ENCODE data around the gene DNTTIP2. TPM values are rescaled to one million over a fixed set of nuclear protein-coding genes. Genes with fewer than 3 reads are reported as not detected.
A peak's percentile ranks its signal among the peaks of the same experiment; 100 is the strongest.
"Not testable (repeated sequence)": the region's sequence is repeated elsewhere in the genome, so short reads cannot be mapped to it uniquely, and the experiment has no call there.

Gene DNTTIP2
- 10 to 100 TPM; 58.5 to 64.5 TPM for total RNA-seq

- Mint-ChIP-seq H3K9me3 (no peaks in the 10 kb centered on the region), H3K27me3 (ENCODE audit: low read depth) (no peaks in the 10 kb centered on the region), H3K36me3 (ENCODE audit: low read depth) (peaks cover 39% of the 10 kb centered on the region), H3K27ac (peak within 1 kb of the TSS; percentile 97), H3K4me3 (peak within 1 kb of the TSS; percentile 92), H3K4me1 (ENCODE audit: low read depth) (peaks cover 42% of the 10 kb centered on the region)
- DNase-seq: peak; percentile 95
- CTCF ChIA-PET: interaction anchor here (0.6 to 1.9 kb wide), 3 partner anchors 29 to 94 kb away, joined by 3 to 6 read pairs (median 4); partner anchors contain the start of gene GCLM
- intact Hi-C loops (cut with micrococcal nuclease): loop anchor here (1.0 kb wide), 7 partner anchors 30 to 800 kb away; partner anchors contain the start of genes CCDC18, DR1, GCLM and MTF2
Observed at GRCh38 chr1:93878889-93879586, at the start of gene DNTTIP2. Gene DNTTIP2, minus strand, starts transcription at chr1:93879206. Its CDS starts 58 bp downstream, at chr1:93879148.

- H3K27ac Mint-ChIP-seq: no peak overlapping the region
Observed at GRCh38 chr1:93925206-93925605, 46.2 kb upstream of the DNTTIP2 start.

GRCh38 chr1:93919780-93920179 lies 40.8 kb upstream of the DNTTIP2 start:
- Mint-ChIP-seq H3K27ac (no peak overlapping the region), H3K36me3 (ENCODE audit: low read depth) (no peaks in the 10 kb centered on the region), H3K9me3 (no peaks in the 10 kb centered on the region), H3K27me3 (ENCODE audit: low read depth) (peaks cover under 1% of the 10 kb centered on the region), H3K4me3 (no peak overlapping the region), H3K4me1 (ENCODE audit: low read depth) (no peaks in the 10 kb centered on the region)
- intact Hi-C loops (cut with micrococcal nuclease): no loop called here
- CTCF ChIA-PET: no interaction called here
- no peak for DNase-seq

More at GRCh38 chr1:93925206-93925605, 46.2 kb upstream of the DNTTIP2 start:
- intact Hi-C loops (cut with micrococcal nuclease): no loop called here
- Mint-ChIP-seq H3K4me1 (ENCODE audit: low read depth) (no peaks in the 10 kb centered on the region), H3K9me3 (peaks cover 18% of the 10 kb centered on the region), H3K36me3 (ENCODE audit: low read depth) (no peaks in the 10 kb centered on the region), H3K4me3 (no peak overlapping the region), H3K27me3 (ENCODE audit: low read depth) (peaks cover 16% of the 10 kb centered on the region)
- no peak for DNase-seq
- CTCF ChIA-PET: interaction anchor here (1.7 kb wide), 1 partner anchor 15 kb away, joined by 6 read pairs; no protein-coding TSS in a partner anchor

- Mint-ChIP-seq H3K27me3 (ENCODE audit: low read depth) (no peaks in the 10 kb centered on the region), H3K4me3 (no peak overlapping the region), H3K36me3 (ENCODE audit: low read depth) (no peaks in the 10 kb centered on the region), H3K9me3 (no peaks in the 10 kb centered on the region), H3K4me1 (ENCODE audit: low read depth) (no peaks in the 10 kb centered on the region), H3K27ac (no peak overlapping the region)
- intact Hi-C loops (cut with micrococcal nuclease): no loop called here
- DNase-seq: no peak
- CTCF ChIA-PET: no interaction called here
Observed at GRCh38 chr1:93917302-93917701, 38.3 kb upstream of the DNTTIP2 start.

DNA sequence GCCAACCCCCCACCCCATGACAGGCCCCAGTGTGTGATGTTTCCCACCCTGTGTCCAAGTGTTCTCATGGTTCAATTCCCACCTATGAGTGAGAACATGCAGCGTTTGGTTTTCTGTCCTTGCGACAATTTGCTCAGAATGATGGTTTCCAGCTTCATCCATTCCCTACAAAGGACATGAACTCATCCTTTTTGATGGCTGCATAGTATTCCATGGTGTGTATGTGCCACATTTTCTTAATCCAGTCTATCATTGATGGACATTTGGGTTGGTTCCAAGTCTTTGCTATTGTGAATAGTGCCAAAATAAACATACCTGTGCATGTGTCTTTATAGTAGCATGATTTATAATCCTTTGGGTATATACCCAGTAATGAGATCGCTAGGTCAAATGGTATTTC lies 31.9 kb upstream of the DNTTIP2 start:
- DNase-seq; H3K27ac Mint-ChIP-seq; H3K9me3 Mint-ChIP-seq; intact Hi-C loops (cut with micrococcal nuclease); H3K4me3 Mint-ChIP-seq; H3K36me3 Mint-ChIP-seq (ENCODE audit: low read depth); H3K27me3 Mint-ChIP-seq (ENCODE audit: low read depth): not testable (repeated sequence)
- peaks cover 21% of the 10 kb centered on the region for H3K4me1 Mint-ChIP-seq (ENCODE audit: low read depth)
- CTCF ChIA-PET: interaction anchor here (1.2 to 1.6 kb wide), 3 partner anchors 18 to 79 kb away, joined by 3 to 6 read pairs (median 4); partner anchors contain the start of gene DNTTIP2

DNA sequence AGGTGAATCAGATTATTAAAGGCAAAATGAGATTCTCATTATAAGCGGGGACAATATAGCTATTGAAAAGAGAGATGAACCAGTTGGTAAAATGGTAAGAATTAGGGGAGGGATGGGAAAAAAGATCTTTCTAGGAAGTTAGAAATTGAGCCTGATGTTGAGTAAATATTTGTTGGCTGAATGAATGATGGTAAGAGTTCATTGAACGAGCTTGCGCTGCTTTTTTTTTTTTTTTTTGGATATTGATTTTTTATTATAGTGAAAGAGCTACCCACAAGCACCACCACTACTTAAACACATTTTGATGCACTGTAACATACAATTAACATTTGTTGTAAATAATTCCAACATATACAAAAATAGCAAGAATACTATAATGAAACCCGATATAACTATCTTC lies 31.3 kb upstream of the DNTTIP2 start:
- CTCF ChIA-PET: interaction anchor here (0.6 to 1.6 kb wide), 13 partner anchors 11 to 377 kb away, joined by 3 to 6 read pairs (median 4); partner anchors contain the start of genes ARHGAP29 and DNTTIP2
- H3K4me3 Mint-ChIP-seq: peak overlapping the region; percentile 77
- intact Hi-C loops (cut with micrococcal nuclease): no loop called here
- peaks cover 5% of the 10 kb centered on the region for H3K9me3 Mint-ChIP-seq
- H3K36me3 Mint-ChIP-seq (ENCODE audit: low read depth): no peaks in the 10 kb centered on the region
- peak overlapping the region; percentile 85 for H3K27ac Mint-ChIP-seq
- no peak for DNase-seq
- H3K4me1 Mint-ChIP-seq (ENCODE audit: low read depth): peaks cover 23% of the 10 kb centered on the region
- H3K27me3 Mint-ChIP-seq (ENCODE audit: low read depth): no peaks in the 10 kb centered on the region

DNA sequence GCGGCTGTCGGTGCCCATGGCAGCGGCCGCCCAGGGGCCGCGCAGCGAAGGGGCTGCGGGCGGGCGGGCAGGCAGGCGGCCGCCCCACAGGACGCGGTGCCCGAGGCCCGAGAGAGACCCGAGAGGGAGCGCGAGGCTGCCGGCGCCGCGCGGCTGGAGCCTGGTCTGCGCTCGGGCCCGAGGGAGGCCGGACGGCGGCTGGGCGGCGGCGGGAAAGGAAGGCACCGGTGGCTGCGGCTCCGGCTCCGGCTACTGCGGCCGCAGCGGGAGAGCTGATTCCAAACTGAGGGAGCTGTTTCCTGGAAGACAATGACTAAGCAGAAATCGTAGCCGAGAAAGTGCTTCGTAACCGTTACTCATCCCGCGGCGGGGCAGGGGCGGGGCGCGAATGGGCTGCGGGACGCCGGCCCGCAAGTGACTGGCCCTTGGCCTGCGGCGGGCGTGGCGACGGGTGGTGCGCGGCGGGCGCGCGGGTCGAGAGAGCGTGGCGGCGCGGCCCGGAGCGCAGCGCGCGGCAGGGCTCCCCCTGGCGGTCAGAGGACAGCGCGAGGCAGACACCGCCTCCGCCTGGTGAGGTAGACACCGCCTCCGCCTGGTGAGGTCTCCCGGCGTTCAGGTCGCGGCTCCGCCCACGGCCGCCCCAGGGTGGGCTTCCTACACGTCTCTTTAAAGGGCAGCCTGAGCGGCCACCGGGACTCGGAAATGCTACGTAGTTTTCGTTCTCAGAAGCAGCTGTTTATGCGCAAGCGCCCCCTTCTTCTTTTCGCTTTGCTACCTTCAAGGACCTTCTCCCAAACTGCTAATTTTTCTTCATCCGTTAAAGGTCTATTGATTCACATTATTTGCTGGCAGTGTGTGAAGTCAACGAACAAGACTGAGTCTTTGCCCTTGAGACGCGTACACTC lies 30.4 kb upstream of the DNTTIP2 start, which contains the start of gene GCLM:
Gene GCLM, minus strand, starts transcription at position 285 of the 905 bp plus-strand sequence. Its CDS starts 267 bp downstream, at position 18.
- intact Hi-C loops (cut with micrococcal nuclease): loop anchor here (1.0 to 10.0 kb wide), 10 partner anchors 30 to 1425 kb away; partner anchors contain the start of genes ABCD3, ARHGAP29, CCDC18 and DNTTIP2
- H3K27ac Mint-ChIP-seq: peak within 1 kb of the TSS; percentile 87
- DNase-seq: peak; percentile 88
- H3K4me1 Mint-ChIP-seq (ENCODE audit: low read depth): peaks cover 27% of the 10 kb centered on the region
- H3K4me3 Mint-ChIP-seq: peak within 1 kb of the TSS; percentile 82
- no peaks in the 10 kb centered on the region for H3K27me3 Mint-ChIP-seq (ENCODE audit: low read depth)
- peaks cover 5% of the 10 kb centered on the region for H3K9me3 Mint-ChIP-seq
- CTCF ChIA-PET: interaction anchor here (0.6 to 1.6 kb wide), 12 partner anchors 12 to 376 kb away, joined by 3 to 6 read pairs (median 4); partner anchors contain the start of genes ARHGAP29 and DNTTIP2
- no peaks in the 10 kb centered on the region for H3K36me3 Mint-ChIP-seq (ENCODE audit: low read depth)

GRCh38 chr1:93908394-93909145 lies 29.6 kb upstream of the DNTTIP2 start:
- H3K36me3 Mint-ChIP-seq (ENCODE audit: low read depth): no peaks in the 10 kb centered on the region
- peak overlapping the region; percentile 82 for H3K4me3 Mint-ChIP-seq
- peaks cover 30% of the 10 kb centered on the region for H3K4me1 Mint-ChIP-seq (ENCODE audit: low read depth)
- intact Hi-C loops (cut with micrococcal nuclease): loop anchor here (1.0 to 10.0 kb wide), 10 partner anchors 29 to 1424 kb away; partner anchors contain the start of genes ABCD3, ARHGAP29, CCDC18 and DNTTIP2
- peak; percentile 59 for DNase-seq
- CTCF ChIA-PET: interaction anchor here (1.0 kb wide), 1 partner anchor 279 kb away, joined by 3 read pairs; no protein-coding TSS in a partner anchor
- H3K27me3 Mint-ChIP-seq (ENCODE audit: low read depth): no peaks in the 10 kb centered on the region
- H3K27ac Mint-ChIP-seq: peak overlapping the region; percentile 87
- peaks cover 5% of the 10 kb centered on the region for H3K9me3 Mint-ChIP-seq

- Mint-ChIP-seq H3K36me3 (ENCODE audit: low read depth) (peaks cover under 1% of the 10 kb centered on the region), H3K27me3 (ENCODE audit: low read depth) (no peaks in the 10 kb centered on the region), H3K27ac (no peak overlapping the region), H3K4me1 (ENCODE audit: low read depth) (peaks cover 30% of the 10 kb centered on the region), H3K9me3 (peaks cover 5% of the 10 kb centered on the region), H3K4me3 (peak overlapping the region; percentile 62)
- DNase-seq: no peak
- CTCF ChIA-PET: interaction anchor here (0.6 to 1.0 kb wide), 3 partner anchors 28 to 278 kb away, joined by 3 to 4 read pairs (median 3); partner anchors contain the start of gene DNTTIP2
- intact Hi-C loops (cut with micrococcal nuclease): loop anchor here (2.0 to 10.0 kb wide), 3 partner anchors 330 to 1423 kb away; partner anchors contain the start of genes ARHGAP29, DR1 and GFI1
Observed at GRCh38 chr1:93907718-93908117, 28.7 kb upstream of the DNTTIP2 start.

- no peaks in the 10 kb centered on the region for H3K27me3 Mint-ChIP-seq (ENCODE audit: low read depth)
- CTCF ChIA-PET: no interaction called here
- peaks cover 1% of the 10 kb centered on the region for H3K36me3 Mint-ChIP-seq (ENCODE audit: low read depth)
- no peak overlapping the region for H3K27ac Mint-ChIP-seq
- H3K9me3 Mint-ChIP-seq: peaks cover 5% of the 10 kb centered on the region
- intact Hi-C loops (cut with micrococcal nuclease): loop anchor here (5.0 to 10.0 kb wide), 2 partner anchors 331 to 1422 kb away; partner anchors contain the start of genes ARHGAP29 and GFI1
- DNase-seq: no peak
- H3K4me1 Mint-ChIP-seq (ENCODE audit: low read depth): peaks cover 30% of the 10 kb centered on the region
- no peak overlapping the region for H3K4me3 Mint-ChIP-seq
Observed at GRCh38 chr1:93906480-93906879, 27.5 kb upstream of the DNTTIP2 start.

DNA sequence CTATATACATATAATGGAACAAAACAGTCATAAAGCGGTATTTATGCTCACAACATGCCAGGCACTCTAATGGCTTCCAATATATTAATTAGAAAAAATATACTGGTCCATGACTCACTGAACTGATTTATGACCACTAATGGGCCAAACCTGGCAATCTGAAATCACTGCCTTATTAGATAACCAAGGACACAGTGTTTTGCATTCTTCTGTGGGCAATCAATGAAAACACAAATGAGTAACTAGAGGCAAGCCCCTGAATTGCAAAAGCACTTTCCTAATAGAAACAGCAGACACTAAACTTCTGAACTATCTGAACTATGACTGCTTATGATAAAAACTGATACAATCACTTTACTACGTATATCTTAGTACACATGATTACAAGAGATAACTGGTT lies 26.7 kb upstream of the DNTTIP2 start:
- Mint-ChIP-seq H3K36me3 (ENCODE audit: low read depth) (peaks cover 4% of the 10 kb centered on the region), H3K27ac (no peak overlapping the region), H3K4me1 (ENCODE audit: low read depth) (peaks cover 30% of the 10 kb centered on the region), H3K27me3 (ENCODE audit: low read depth) (no peaks in the 10 kb centered on the region), H3K4me3 (no peak overlapping the region), H3K9me3 (peaks cover 5% of the 10 kb centered on the region)
- DNase-seq: no peak
- intact Hi-C loops (cut with micrococcal nuclease): loop anchor here (5.0 to 10.0 kb wide), 2 partner anchors 332 to 1421 kb away; partner anchors contain the start of genes ARHGAP29 and GFI1
- CTCF ChIA-PET: no interaction called here

Measured in activated naive CD4-positive, alpha-beta T cell treated with anti-CD3 and anti-CD28 coated beads for 36 hours (primary cell).